ENCODE measurements around the gene MFAP4.

The MFAP4 gene, protein sequence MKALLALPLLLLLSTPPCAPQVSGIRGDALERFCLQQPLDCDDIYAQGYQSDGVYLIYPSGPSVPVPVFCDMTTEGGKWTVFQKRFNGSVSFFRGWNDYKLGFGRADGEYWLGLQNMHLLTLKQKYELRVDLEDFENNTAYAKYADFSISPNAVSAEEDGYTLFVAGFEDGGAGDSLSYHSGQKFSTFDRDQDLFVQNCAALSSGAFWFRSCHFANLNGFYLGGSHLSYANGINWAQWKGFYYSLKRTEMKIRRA

GRCh38 chr17:19386974-19387920 lies at the start of gene MFAP4:
Gene MFAP4 (minus strand): TSS chr17:19387190. CDS start chr17:19387155, 35 bp downstream.
- Histone ChIP-seq H3K27me3 (no peaks in the 10 kb centered on the region), H3K4me1 (peaks cover 30 to 44% (median 40%) of the 10 kb centered on the region in 10 experiments), H3K4me2 (peak within 1 kb of the TSS; percentile 49 to 71 (median 59)), H3K9me3 (replicated peaks in 1 of 11) (no peaks in the 10 kb centered on the region), H3K9ac (peak within 1 kb of the TSS in 6 of 11 experiments; percentile 28 to 55 (median 42); a peak in 7 of 22 replicates), H3K36me3 (peaks cover 10 to 37% (median 20%) of the 10 kb centered on the region in 11 experiments; a peak in 20 of 22 replicates), H4K20me1 (peaks cover 0 to 30% (median 17%) of the 10 kb centered on the region in 11 experiments; a peak in 13 of 22 replicates), H3K27ac (peak within 1 kb of the TSS in 4 of 11 experiments; percentile 2 to 41 (median 30); a peak in 7 of 22 replicates), H3K4me3 (no peak within 1 kb of the TSS)
- TF ChIP-seq Cebpa-rat (IDR thresholded peaks at IDR 0.05) = no peak

DNA sequence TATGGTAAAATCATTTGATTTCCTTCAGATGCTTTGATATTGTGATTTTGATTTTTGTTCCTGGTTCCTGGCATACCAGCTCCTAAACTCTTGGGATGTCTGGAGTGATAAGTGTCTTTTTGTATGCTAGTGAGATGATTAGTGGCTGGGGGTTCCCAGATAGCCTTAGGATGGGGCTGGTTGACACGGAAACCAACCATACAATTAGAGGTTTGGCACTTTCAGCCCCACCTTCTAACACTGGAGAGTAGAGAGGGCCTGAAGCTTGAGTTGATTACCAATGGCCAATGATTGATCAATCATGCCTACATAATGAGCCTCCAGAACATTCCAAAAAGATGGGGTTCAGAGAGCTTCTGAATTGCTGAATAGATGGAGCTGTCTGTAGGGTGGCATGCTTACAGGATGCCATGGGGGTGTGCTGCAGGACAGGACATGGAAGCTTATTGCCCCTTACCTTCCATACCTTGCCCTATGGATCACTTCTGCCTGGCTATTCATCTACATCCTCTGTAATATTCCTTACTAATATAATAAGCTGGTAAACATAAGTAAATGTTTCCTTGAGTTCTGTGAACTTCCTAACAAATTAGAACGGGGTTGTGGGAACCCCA lies 46.8 kb upstream of the MFAP4 start:
- no peaks in the 10 kb centered on the region for H3K9me3 ChIP-seq (replicated peaks in 1 of 11)

GRCh38 chr17:19433255-19433654 lies 46.3 kb upstream of the MFAP4 start:
- no peak overlapping the region for H3K4me3 ChIP-seq
- H3K27ac ChIP-seq = no peak overlapping the region
- no peaks in the 10 kb centered on the region for H3K36me3 ChIP-seq
- no peak overlapping the region for H3K4me2 ChIP-seq
- no peak overlapping the region for H3K9ac ChIP-seq
- no peak for TF ChIP-seq Cebpa-rat (IDR thresholded peaks at IDR 0.05)
- no peaks in the 10 kb centered on the region; a peak in 1 of 22 replicates for H4K20me1 ChIP-seq
- no peaks in the 10 kb centered on the region for H3K27me3 ChIP-seq
- no peaks in the 10 kb centered on the region for H3K9me3 ChIP-seq (replicated peaks in 1 of 11)
- H3K4me1 ChIP-seq = no peaks in the 10 kb centered on the region

More for the DNA sequence above, 46.8 kb upstream of the MFAP4 start:
- TF ChIP-seq Cebpa-rat (IDR thresholded peaks at IDR 0.05) = no peak
- H4K20me1 ChIP-seq = no peaks in the 10 kb centered on the region; a peak in 1 of 22 replicates
- no peaks in the 10 kb centered on the region for H3K4me1 ChIP-seq
- H3K9ac ChIP-seq = no peak overlapping the region
- H3K27ac ChIP-seq = no peak overlapping the region
- H3K27me3 ChIP-seq = no peaks in the 10 kb centered on the region
- H3K4me2 ChIP-seq = no peak overlapping the region
- H3K36me3 ChIP-seq = no peaks in the 10 kb centered on the region
- H3K4me3 ChIP-seq = no peak overlapping the region

DNA sequence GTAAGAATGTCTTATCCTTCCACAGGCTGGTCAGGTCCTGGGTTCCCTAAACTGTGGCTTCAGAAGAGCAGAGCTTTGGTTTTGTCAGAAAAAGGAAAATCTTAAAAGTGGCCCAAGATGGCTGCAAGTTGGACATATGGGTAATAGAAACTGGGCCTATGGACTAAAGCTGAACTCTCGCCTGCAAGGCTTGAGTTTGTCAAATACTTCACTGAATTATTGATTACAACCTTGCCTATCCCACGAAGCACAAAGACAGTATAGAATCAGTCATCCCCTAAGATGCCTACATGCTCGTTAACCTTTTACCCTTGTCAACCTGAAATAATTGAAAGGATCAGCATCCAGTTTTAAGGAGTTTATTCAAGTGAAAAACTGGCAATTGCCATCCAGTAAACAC lies 44.7 kb upstream of the MFAP4 start:
- Histone ChIP-seq H3K27ac (no peak overlapping the region), H3K4me2 (no peak overlapping the region), H3K27me3 (no peaks in the 10 kb centered on the region), H4K20me1 (no peaks in the 10 kb centered on the region), H3K4me1 (no peaks in the 10 kb centered on the region), H3K36me3 (no peaks in the 10 kb centered on the region), H3K9ac (no peak overlapping the region), H3K4me3 (no peak overlapping the region), H3K9me3 (replicated peaks in 1 of 11) (no peaks in the 10 kb centered on the region)
- TF ChIP-seq Cebpa-rat (IDR thresholded peaks at IDR 0.05) = no peak

GRCh38 chr17:19426631-19427030 lies 39.6 kb upstream of the MFAP4 start:
- no peak overlapping the region for H3K4me3 ChIP-seq
- H3K27me3 ChIP-seq = no peaks in the 10 kb centered on the region
- peaks cover 0 to 13% (median 0%) of the 10 kb centered on the region in 10 experiments; a peak in 3 of 20 replicates for H3K4me1 ChIP-seq
- no peak overlapping the region for H3K27ac ChIP-seq
- TF ChIP-seq Cebpa-rat (IDR thresholded peaks at IDR 0.05) = no peak
- no peak overlapping the region for H3K9ac ChIP-seq
- H3K36me3 ChIP-seq = no peaks in the 10 kb centered on the region
- no peaks in the 10 kb centered on the region for H4K20me1 ChIP-seq
- H3K9me3 ChIP-seq (replicated peaks in 1 of 11) = no peaks in the 10 kb centered on the region
- no peak overlapping the region for H3K4me2 ChIP-seq

DNA sequence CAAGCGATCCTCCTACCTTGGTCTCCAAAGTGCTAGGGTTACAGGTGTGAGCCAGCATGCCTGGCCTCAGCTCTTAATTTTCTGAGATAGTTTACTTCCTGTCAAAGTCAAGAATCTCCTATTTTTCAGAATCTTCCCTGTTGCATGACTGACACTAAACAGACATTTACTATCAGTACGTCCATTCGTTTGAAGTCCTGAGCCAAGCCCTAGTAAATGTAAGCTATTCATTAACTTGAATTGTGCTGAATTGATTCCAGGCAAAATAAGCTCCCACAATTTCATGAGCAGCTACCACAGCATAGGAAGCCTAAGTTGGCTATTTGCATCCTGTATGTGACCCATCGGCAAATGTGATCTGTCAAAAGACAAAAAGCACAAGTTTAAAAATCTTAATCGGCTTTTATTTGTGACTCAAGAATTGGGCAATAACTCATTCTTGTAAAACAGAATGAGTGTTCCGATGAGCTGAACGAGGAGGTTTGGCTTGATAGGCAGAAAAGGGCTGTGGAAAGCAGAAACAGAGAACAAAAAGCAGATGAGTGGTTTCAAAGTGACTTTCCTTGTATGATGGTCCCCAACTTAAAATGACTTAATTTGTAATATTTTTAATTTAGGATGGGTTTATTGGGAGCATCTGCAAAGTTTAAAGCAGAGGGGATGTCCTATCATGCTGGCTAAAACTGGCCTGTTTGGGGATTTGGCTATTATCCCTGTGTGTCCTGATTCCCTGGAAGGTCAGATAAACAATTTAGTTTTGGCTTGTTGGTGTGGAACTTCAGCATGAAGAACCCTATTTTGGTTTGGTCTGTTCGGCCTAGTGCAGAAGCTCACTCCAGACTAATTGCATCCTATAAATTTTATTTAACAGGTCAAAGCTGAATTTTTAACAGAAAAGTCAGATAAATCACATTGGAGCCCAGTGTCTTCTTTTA lies 38.2 kb upstream of the MFAP4 start:
- Histone ChIP-seq H3K4me1 (peaks cover 0 to 13% (median 0%) of the 10 kb centered on the region in 10 experiments; a peak in 3 of 20 replicates), H4K20me1 (no peaks in the 10 kb centered on the region), H3K36me3 (no peaks in the 10 kb centered on the region), H3K9ac (no peak overlapping the region), H3K4me3 (no peak overlapping the region), H3K9me3 (replicated peaks in 1 of 11) (no peaks in the 10 kb centered on the region), H3K27me3 (no peaks in the 10 kb centered on the region), H3K4me2 (peak overlapping the region in 2 of 11 experiments; percentile 8 to 23; a peak in 3 of 22 replicates), H3K27ac (no peak overlapping the region)
- no peak for TF ChIP-seq Cebpa-rat (IDR thresholded peaks at IDR 0.05)

GRCh38 chr17:19421926-19422325 lies 34.9 kb upstream of the MFAP4 start:
- Histone ChIP-seq H3K4me3 (no peak overlapping the region), H3K9me3 (replicated peaks in 1 of 11) (no peaks in the 10 kb centered on the region), H3K9ac (no peak overlapping the region), H3K4me2 (no peak overlapping the region), H4K20me1 (no peaks in the 10 kb centered on the region), H3K4me1 (peaks cover 0 to 13% (median 0%) of the 10 kb centered on the region in 10 experiments; a peak in 3 of 20 replicates), H3K27ac (no peak overlapping the region), H3K27me3 (no peaks in the 10 kb centered on the region), H3K36me3 (no peaks in the 10 kb centered on the region)
- no peak for TF ChIP-seq Cebpa-rat (IDR thresholded peaks at IDR 0.05)

DNA sequence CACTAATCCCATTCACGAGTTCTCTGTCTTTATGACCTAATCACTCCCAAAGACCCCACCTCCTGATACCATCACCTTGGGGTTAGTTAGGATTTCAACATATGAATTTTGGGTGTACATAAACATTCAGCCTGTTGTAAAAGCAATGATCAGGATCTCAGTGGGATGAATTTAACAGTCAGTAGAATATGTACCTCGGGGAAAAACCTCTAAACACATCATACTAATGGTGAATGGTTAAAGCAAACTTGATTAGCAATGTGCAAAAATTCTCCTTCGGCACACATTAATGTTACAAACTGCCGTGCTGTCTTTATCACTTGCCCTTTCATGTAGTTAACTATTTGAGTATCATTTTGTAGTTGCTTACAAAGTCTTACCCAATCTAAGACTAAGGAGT lies 34.2 kb upstream of the MFAP4 start:
- Histone ChIP-seq H3K27ac (no peak overlapping the region), H3K4me3 (no peak overlapping the region), H3K4me1 (peaks cover 0 to 13% (median 0%) of the 10 kb centered on the region in 10 experiments; a peak in 3 of 20 replicates), H3K27me3 (no peaks in the 10 kb centered on the region), H3K36me3 (no peaks in the 10 kb centered on the region), H3K9ac (no peak overlapping the region), H4K20me1 (no peaks in the 10 kb centered on the region), H3K4me2 (no peak overlapping the region), H3K9me3 (replicated peaks in 1 of 11) (no peaks in the 10 kb centered on the region)
- TF ChIP-seq Cebpa-rat (IDR thresholded peaks at IDR 0.05) = no peak

Data from BLaER1 treated with 17β-estradiol and CSF1 and Interleukin-3, amounts not matched to agents 10 nM and 100 nM (cell line).